ENCODE measurements around the gene PPP3CB.

Gene PPP3CB

DNA sequence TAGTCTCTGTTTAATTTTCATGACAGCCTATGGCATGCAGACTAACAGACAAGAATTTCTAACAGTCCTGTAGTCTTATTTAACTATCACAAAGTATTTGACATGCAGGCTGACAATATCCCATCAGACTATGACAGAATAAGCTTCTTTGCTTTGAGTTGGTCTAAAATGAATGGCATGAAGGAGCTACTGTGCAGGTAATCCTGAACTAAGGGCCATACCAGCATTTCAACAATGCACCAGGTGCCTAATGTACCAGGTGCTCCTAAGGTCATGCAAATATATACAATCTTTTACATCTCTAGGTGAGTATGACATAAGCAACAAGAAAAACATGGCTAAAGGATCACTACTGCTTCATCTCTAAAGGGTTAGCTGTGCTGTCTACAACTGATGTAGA lies 48.9 kb downstream of the PPP3CB start:
- TF ChIP-seq MYC (IDR thresholded peaks at IDR 0.05; ENCODE audit: low read depth, low read length) (no peak), CTCF (IDR thresholded peaks at IDR 0.05; ENCODE audit: low read depth, low read length) (no peak)
- TF ChIP-seq, protein P1, sequence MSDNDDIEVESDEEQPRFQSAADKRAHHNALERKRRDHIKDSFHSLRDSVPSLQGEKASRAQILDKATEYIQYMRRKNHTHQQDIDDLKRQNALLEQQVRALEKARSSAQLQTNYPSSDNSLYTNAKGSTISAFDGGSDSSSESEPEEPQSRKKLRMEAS (IDR thresholded peaks at IDR 0.05; ENCODE audit: low read depth, low read length), result no peak
- H3K4me3 ChIP-seq (ENCODE audit: low read depth, low read length), result no peak overlapping the region
- no peak for DNase-seq (ENCODE audit: low read depth)

GRCh38 chr10:73444457-73444856 lies 51.4 kb downstream of the PPP3CB start:
- DNase-seq (ENCODE audit: low read depth), result no peak
- TF ChIP-seq, protein P1 (IDR thresholded peaks at IDR 0.05; ENCODE audit: low read depth, low read length), result no peak
- TF ChIP-seq POLR2A (IDR thresholded peaks at IDR 0.05; ENCODE audit: extremely low read depth, insufficient read length) (no peak), CTCF (IDR thresholded peaks at IDR 0.05; ENCODE audit: low read depth, low read length) (no peak), MYC (IDR thresholded peaks at IDR 0.05; ENCODE audit: low read depth, low read length) (no peak)

GRCh38 chr10:73439605-73440312 lies 56.1 kb downstream of the PPP3CB start:
- H3K4me3 ChIP-seq (ENCODE audit: low read depth, low read length), result no peak overlapping the region
- DNase-seq (ENCODE audit: low read depth), result no peak
- TF ChIP-seq CTCF (IDR thresholded peaks at IDR 0.05; ENCODE audit: low read depth, low read length), result no peak
- no peak for TF ChIP-seq POLR2A (IDR thresholded peaks at IDR 0.05; ENCODE audit: extremely low read depth, insufficient read length)
- no peak for TF ChIP-seq MYC (IDR thresholded peaks at IDR 0.05; ENCODE audit: low read depth, low read length)
- TF ChIP-seq, protein P1 (IDR thresholded peaks at IDR 0.05; ENCODE audit: low read depth, low read length), result no peak

More at GRCh38 chr10:73444457-73444856, 51.4 kb downstream of the PPP3CB start:
- no peak overlapping the region for H3K4me3 ChIP-seq (ENCODE audit: low read depth, low read length)

DNA sequence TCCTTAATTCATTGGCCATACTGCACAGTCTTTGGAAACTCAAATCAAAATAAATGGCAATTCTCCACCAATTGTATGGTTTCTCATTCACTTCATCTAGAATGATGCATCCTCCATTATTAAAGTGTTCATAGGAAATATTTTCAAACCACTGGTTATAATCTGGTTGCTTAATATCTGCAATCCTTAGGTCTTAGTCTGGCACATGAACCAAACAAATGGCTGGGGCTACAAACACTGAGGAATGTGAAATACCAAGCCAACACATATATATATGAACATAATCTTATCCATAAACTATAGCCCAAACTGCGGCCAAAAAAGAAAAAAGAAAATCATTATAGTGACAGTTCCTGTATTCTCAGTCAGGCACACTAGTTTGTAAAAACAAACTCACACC lies 56.8 kb downstream of the PPP3CB start:
- TF ChIP-seq MYC (IDR thresholded peaks at IDR 0.05; ENCODE audit: low read depth, low read length) (no peak), CTCF (IDR thresholded peaks at IDR 0.05; ENCODE audit: low read depth, low read length) (no peak), POLR2A (IDR thresholded peaks at IDR 0.05; ENCODE audit: extremely low read depth, insufficient read length) (no peak)
- TF ChIP-seq, protein P1 (IDR thresholded peaks at IDR 0.05; ENCODE audit: low read depth, low read length), result no peak
- no peak for DNase-seq (ENCODE audit: low read depth)
- no peak overlapping the region for H3K4me3 ChIP-seq (ENCODE audit: low read depth, low read length)

- DNase-seq (ENCODE audit: low read depth), result no peak
- TF ChIP-seq, protein P1 (IDR thresholded peaks at IDR 0.05; ENCODE audit: low read depth, low read length), result no peak
- TF ChIP-seq POLR2A (IDR thresholded peaks at IDR 0.05; ENCODE audit: extremely low read depth, insufficient read length), result no peak
- no peak within 1 kb of the TSS for H3K4me3 ChIP-seq (ENCODE audit: low read depth, low read length)
These were observed 62.3 kb downstream of the PPP3CB start, which contains the start of gene MSS51 for GRCh38 chr10:73433538-73433867. Gene MSS51, minus strand, starts transcription at chr10:73433561. Its CDS starts 5,277 bp downstream, at chr10:73428284.

GRCh38 chr10:73432646-73433537 lies 62.9 kb downstream of the PPP3CB start:
- no peak overlapping the region for H3K4me3 ChIP-seq (ENCODE audit: low read depth, low read length)
- TF ChIP-seq POLR2A (IDR thresholded peaks at IDR 0.05; ENCODE audit: extremely low read depth, insufficient read length) (no peak), CTCF (IDR thresholded peaks at IDR 0.05; ENCODE audit: low read depth, low read length) (no peak), MYC (IDR thresholded peaks at IDR 0.05; ENCODE audit: low read depth, low read length) (no peak)
- TF ChIP-seq, protein P1 (IDR thresholded peaks at IDR 0.05; ENCODE audit: low read depth, low read length), result no peak
- DNase-seq (ENCODE audit: low read depth), result no peak
